A549 (cell line): ENCODE measurements around the gene RELN. TPM values are rescaled to one million over a fixed set of nuclear protein-coding genes. Genes with fewer than 3 reads are reported as not detected.

Experiments
- ATAC-seq, 2 experiments: fragments of 200-7000 bp in 1 of 2; fragments of >200 bp in 1 of 2; cut with Nextera tagmentation in 1 of 2; cut with Tn5 transposase in 1 of 2; 3 replicates each; pipeline versions ENCODE4 v1.8.0 to v1.9.1; 2018 to 2020; ENCODE audit warnings: mild to moderate bottlenecking in 1 of 2, moderate library complexity in 1 of 2
- CTCF ChIA-PET: fragments of 300-600 bp; sonication (Branson Sonifier 250); formaldehyde crosslinking; extraction: SDS; loops from one replicate; lab custom pipeline; 2021; ENCODE audit warnings: antibody characterized with exemption, inconsistent platforms; lab: Yijun Ruan, JAX
- POLR2A ChIA-PET: fragments of 350-600 bp; formaldehyde crosslinking; extraction: SDS; loops from one replicate; lab custom pipeline; 2021; ENCODE audit warnings: antibody characterized with exemption, inconsistent platforms; lab: Yijun Ruan, JAX
- DNase-seq, 2 experiments: peaks; one replicate each; pipeline versions ENCODE4 v3.0.0 to v3.0.0-alpha.2; 2011 to 2016; ENCODE audit warnings: low read depth in 1 of 2, low spot score in 1 of 2
- FAIRE-seq: peaks from 2 replicates; lab custom pipeline; 2011; peaks lifted over from hg19 to GRCh38; lab: Jason Lieb, UNC
- H3K27ac ChIP-seq, 2 experiments: fragments of >200 bp; sonication (Bioruptor Twin); formaldehyde crosslinking; 3 replicates each; pipeline ENCODE4 v1.5.1; 2016 to 2017
- H3K4me1 ChIP-seq: fragments of >200 bp; sonication (Bioruptor Twin); formaldehyde crosslinking; 3 replicates; pipeline ENCODE4 v1.6.1; 2016
- H3K4me2 ChIP-seq: fragments of >200 bp; sonication (Bioruptor Twin); formaldehyde crosslinking; 3 replicates; pipeline ENCODE4 v1.6.1; 2016
- H3K4me3 ChIP-seq: fragments of >200 bp; sonication (Bioruptor Twin); formaldehyde crosslinking; 3 replicates; pipeline ENCODE4 v1.5.1; 2016
- H3K9me3 ChIP-seq: fragments of >200 bp; sonication (Bioruptor Twin); formaldehyde crosslinking; 3 replicates; pipeline ENCODE4 v1.6.1; 2016
- ATOH8 ChIP-seq: fragments of 250-450 bp; sonication (Bioruptor Pico); IDR thresholded peaks from 2 replicates; pipeline ENCODE4 v1.5.0; 2020; ENCODE audit warnings: low read depth, mild to moderate bottlenecking, moderate library complexity
- CBX2 ChIP-seq: fragments of 200-600 bp; sonication (generic); IDR thresholded peaks from 2 replicates; pipeline ENCODE4 v1.6.1; 2016; ENCODE audit warnings: low read depth, mild to moderate bottlenecking, borderline replicate concordance
- CHD4 ChIP-seq: fragments of 200-600 bp; sonication (generic); IDR thresholded peaks from 2 replicates; pipeline ENCODE4 v1.6.1; 2016; ENCODE audit warnings: antibody characterized with exemption, mild to moderate bottlenecking, borderline replicate concordance
- E2F6 ChIP-seq: IDR thresholded peaks from 2 replicates; pipeline ENCODE4 v1.6.1; 2012; ENCODE audit warnings: low read depth, borderline replicate concordance
- ELK1 ChIP-seq: fragments of 150-350 bp; IDR thresholded peaks from 2 replicates; pipeline ENCODE4 v1.6.1; 2014; ENCODE audit warnings: low read depth, mild to moderate bottlenecking, low read length
- EP300 ChIP-seq, 2 experiments: fragments of >200 bp; sonication (Bioruptor Twin); formaldehyde crosslinking; IDR thresholded peaks; 2 replicates in 1 of 2; 3 replicates in 1 of 2; pipeline ENCODE4 v1.6.1; 2016 to 2017
- GATA3 ChIP-seq: IDR thresholded peaks from 2 replicates; pipeline ENCODE4 v1.6.1; 2012; ENCODE audit warnings: borderline replicate concordance
- HMGXB4 ChIP-seq: fragments of 250-450 bp; sonication (Bioruptor Pico); IDR thresholded peaks from 2 replicates; pipeline ENCODE4 v1.5.0; 2021; ENCODE audit warnings: mild to moderate bottlenecking, moderate library complexity, borderline replicate concordance
- JUNB ChIP-seq: fragments of >200 bp; sonication (Bioruptor Twin); formaldehyde crosslinking; IDR thresholded peaks from 2 replicates; pipeline ENCODE4 v1.6.1; 2016
- MAFK ChIP-seq: fragments of 450-650 bp; IDR thresholded peaks from 2 replicates; pipeline ENCODE4 v1.6.1; 2014; ENCODE audit not compliant: partially characterized antibody
- MAX ChIP-seq: IDR thresholded peaks from 2 replicates; pipeline ENCODE4 v1.6.1; 2012
- MYC ChIP-seq: IDR thresholded peaks from 2 replicates; pipeline ENCODE4 v1.6.1; 2012; ENCODE audit warnings: mild to moderate bottlenecking, inconsistent platforms, low read length, improper control_type of control experiment, borderline replicate concordance
- NFE2L2 ChIP-seq: fragments of 150-350 bp; conservative IDR thresholded peaks from 2 replicates; pipeline ENCODE4 v1.6.1; 2014; ENCODE audit warnings: low read length
- RAD21 ChIP-seq, 2 experiments: fragments of >200 bp in 1 of 2; sonication (Bioruptor Twin) in 1 of 2; formaldehyde crosslinking in 1 of 2; IDR thresholded peaks in 1 of 2; conservative IDR thresholded peaks in 1 of 2; 2 replicates in 1 of 2; 3 replicates in 1 of 2; pipeline ENCODE4 v1.6.1; 2012 to 2018; ENCODE audit warnings: inconsistent platforms in 1 of 2
- RCOR1 ChIP-seq: fragments of 150-350 bp; IDR thresholded peaks from 2 replicates; pipeline ENCODE4 v1.6.1; 2014; ENCODE audit warnings: antibody characterized with exemption, low read length, low read depth
- REST ChIP-seq: fragments of 200-600 bp; sonication (generic); IDR thresholded peaks from 2 replicates; pipeline ENCODE4 v1.6.1; 2016; ENCODE audit warnings: antibody characterized with exemption, mild to moderate bottlenecking, moderate library complexity
- RFX5 ChIP-seq: fragments of 450-650 bp; IDR thresholded peaks from 2 replicates; pipeline ENCODE4 v1.7.1; 2014; ENCODE audit warnings: antibody characterized with exemption, mild to moderate bottlenecking, moderate library complexity
- SMC3 ChIP-seq: fragments of >200 bp; sonication (Bioruptor Twin); formaldehyde crosslinking; IDR thresholded peaks from 3 replicates; pipeline ENCODE4 v1.6.1; 2018; ENCODE audit warnings: inconsistent platforms
- ZNF302 ChIP-seq: fragments of 250-450 bp; sonication (Bioruptor Pico); IDR thresholded peaks from 2 replicates; pipeline ENCODE4 v1.9.0; 2021; ENCODE audit warnings: inconsistent platforms, mild to moderate bottlenecking, moderate library complexity
- WGBS: methylation state at CpG from one replicate; pipeline ENCODE4 v1.1.6; 2017; ENCODE audit errors: missing lambda C conversion rate; 5-methylcytosine and 5-hydroxymethylcytosine counted together
- polyA plus RNA-seq, 4 experiments: library from polyadenylated mRNA; depleted of rRNA in 3 of 4; stranded (reverse); fragments of >200 nt; fragmentation: RNase III in 1 of 4; extraction: RNeasy Plus Mini Kit Qiagen cat#74134 plus additional on column Dnase treatment in 1 of 4; gene quantifications; 2 replicates in 3 of 4; 3 replicates in 1 of 4; pipeline ENCODE4 v1.2.3, GENCODE V29; 2011 to 2017

Gene RELN
- polyA plus RNA-seq, 2 of the 4 experiments (the other 2 are of a cell fraction): not detected

GRCh38 chr7:103632005-103632639, 357.3 kb downstream of the RELN start:
- CTCF ChIA-PET: no interaction called here
- Histone ChIP-seq H3K27ac (no peak overlapping the region), H3K4me2 (no peak overlapping the region), H3K4me1 (peaks cover 4% of the 10 kb centered on the region; the same call in 1 of the 3 replicates), H3K4me3 (no peak overlapping the region), H3K9me3 (no peaks in the 10 kb centered on the region)
- ATAC-seq (no peak), FAIRE-seq (no peak), DNase-seq (no peak)
- 32% methylated on average over 5 of the region's 5 CpGs for WGBS
- POLR2A ChIA-PET: no interaction called here
- no peak for TF ChIP-seq SMC3
- TF ChIP-seq JUNB: no peak
- TF ChIP-seq MYC: no peak
- no peak for TF ChIP-seq MAFK
- TF ChIP-seq RAD21 (conservative IDR thresholded peaks at IDR 0.05 in 1 of 2, IDR thresholded peaks at IDR 0.05 in 1 of 2): no peak
- TF ChIP-seq ELK1: no peak
- no peak for TF ChIP-seq NFE2L2
- no peak for TF ChIP-seq EP300 (IDR thresholded peaks at IDR 0.05)
- no peak for TF ChIP-seq HMGXB4
- TF ChIP-seq REST: no peak
- TF ChIP-seq RCOR1: no peak
- TF ChIP-seq RFX5: no peak

- peak in 1 of 2 experiments; percentile 30 for DNase-seq
- no peak for ATAC-seq
- Histone ChIP-seq H3K4me3 (no peak overlapping the region), H3K27ac (no peak overlapping the region), H3K4me2 (no peak overlapping the region), H3K9me3 (no peaks in the 10 kb centered on the region), H3K4me1 (no peaks in the 10 kb centered on the region)
- TF ChIP-seq ATOH8 (no peak), MAX (no peak), HMGXB4 (no peak), MAFK (no peak), E2F6 (no peak), CBX2 (no peak), CHD4 (no peak), SMC3 (no peak), ZNF302 (CRISPR knock-in tag) (no peak), REST (no peak), GATA3 (no peak)
- POLR2A ChIA-PET: no interaction called here
- no peak for FAIRE-seq
- WGBS: 77% methylated on average over 2 of the region's 2 CpGs
- CTCF ChIA-PET: interaction anchor here (0.6 kb wide), 1 partner anchor 37 kb away, joined by 4 read pairs; no protein-coding TSS in a partner anchor
Observed at GRCh38 chr7:103630318-103630717, 359.1 kb downstream of the RELN start.
